ENCODE results near the gene COL6A2. TPM values are rescaled to one million over a fixed set of nuclear protein-coding genes. Genes with fewer than 3 reads are reported as not detected.

Gene COL6A2
- total and polyA plus RNA-seq, 8 donors, result 362 to 647 (median 447) TPM

DNA sequence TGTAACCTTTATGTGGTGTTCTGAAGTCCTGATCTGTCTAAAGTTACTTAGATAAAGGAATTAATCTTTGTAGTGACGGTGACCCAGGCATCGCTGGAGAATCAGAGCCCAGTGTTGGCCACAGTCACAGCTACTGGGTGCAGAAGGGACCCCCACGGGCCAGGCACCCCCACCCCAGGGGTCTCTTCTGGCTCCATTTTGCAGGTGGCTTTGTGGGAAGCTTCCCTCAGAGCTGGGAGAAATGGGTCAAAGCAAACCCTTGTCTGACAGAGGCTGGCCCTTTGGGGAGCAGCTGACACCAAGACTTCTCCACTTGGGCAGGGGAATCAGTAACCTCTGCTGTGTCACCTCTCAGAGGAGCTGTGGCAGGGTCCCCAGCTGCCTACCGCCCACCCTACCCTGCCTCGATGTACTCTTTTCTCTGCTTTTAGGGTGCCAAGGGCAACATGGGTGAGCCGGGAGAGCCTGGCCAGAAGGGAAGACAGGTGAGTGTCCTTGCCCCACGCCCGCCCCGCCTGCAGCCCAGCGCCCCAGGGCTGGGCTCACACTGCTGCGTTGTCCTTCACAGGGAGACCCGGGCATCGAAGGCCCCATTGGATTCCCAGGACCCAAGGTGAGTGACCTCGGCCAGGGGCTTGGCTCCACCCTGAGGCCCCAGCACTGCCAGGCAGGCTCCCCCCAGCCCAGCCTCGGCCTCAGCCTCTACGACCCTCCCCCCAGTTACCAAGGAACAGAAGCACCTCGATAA, 17.7 kb downstream of the COL6A2 start:
- no peak overlapping the region for H3K4me3 ChIP-seq
- peaks cover 0 to 7% of the 10 kb centered on the region in 2 donors for H3K9me3 ChIP-seq
- intact Hi-C loops (cut with DNase I), result no loop called here
- H3K36me3 ChIP-seq, result peaks cover 0 to 77% of the 10 kb centered on the region in 2 donors
- DNase-seq, result peak in 2 of 4 donors; percentile 21 to 59
- no peak for ATAC-seq
- no peak for TF ChIP-seq CTCF (IDR thresholded peaks at IDR 0.05)
- H3K4me1 ChIP-seq, result no peaks in the 10 kb centered on the region
- no peak overlapping the region for H3K27ac ChIP-seq
- H3K27me3 ChIP-seq, result no peaks in the 10 kb centered on the region

DNA sequence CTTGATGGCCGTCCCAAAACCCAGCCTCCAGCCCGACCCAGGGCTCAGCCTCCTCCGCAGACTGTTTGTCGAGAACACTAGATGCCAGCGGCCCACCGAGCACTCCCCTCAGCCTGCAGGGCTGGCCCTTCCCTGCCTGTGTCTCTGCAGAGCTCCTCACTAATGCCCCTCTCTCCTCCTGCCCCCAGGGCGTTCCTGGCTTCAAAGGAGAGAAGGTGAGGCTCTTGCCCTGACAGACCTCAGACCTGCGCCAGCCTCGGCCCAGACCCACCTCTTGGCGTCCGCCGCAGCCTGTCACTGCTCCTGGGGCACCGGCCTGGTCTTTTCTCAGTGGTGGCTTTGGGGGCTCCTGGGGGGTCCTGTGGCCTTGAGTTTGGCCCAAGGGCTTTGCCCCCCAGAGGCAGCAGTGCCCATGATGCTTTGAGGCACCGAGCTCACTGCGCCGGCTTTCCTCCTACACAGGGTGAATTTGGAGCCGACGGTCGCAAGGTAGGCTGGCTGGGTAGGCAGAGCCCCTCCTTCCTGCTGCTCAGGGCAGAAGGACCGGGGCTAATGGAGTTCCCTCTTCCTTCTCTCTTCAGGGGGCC, 18.4 kb downstream of the COL6A2 start:
- DNase-seq, result peak in 2 of 4 donors; percentile 14 to 74
- peaks cover 0 to 7% of the 10 kb centered on the region in 2 donors for H3K9me3 ChIP-seq
- peaks cover 0 to 83% of the 10 kb centered on the region in 2 donors for H3K36me3 ChIP-seq
- no peaks in the 10 kb centered on the region for H3K27me3 ChIP-seq
- no peak overlapping the region for H3K27ac ChIP-seq
- no peaks in the 10 kb centered on the region for H3K4me1 ChIP-seq
- no peak for ATAC-seq
- intact Hi-C loops (cut with DNase I), result no loop called here
- no peak for TF ChIP-seq CTCF (IDR thresholded peaks at IDR 0.05)
- H3K4me3 ChIP-seq, result no peak overlapping the region

GRCh38 chr21:46116776-46117585, 19.1 kb downstream of the COL6A2 start:
- no peak for ATAC-seq
- Histone ChIP-seq H3K4me3 (no peak overlapping the region), H3K9me3 (peaks cover 0 to 7% of the 10 kb centered on the region in 2 donors), H3K36me3 (peaks cover 0 to 88% of the 10 kb centered on the region in 2 donors), H3K27me3 (no peaks in the 10 kb centered on the region), H3K4me1 (no peaks in the 10 kb centered on the region), H3K27ac (no peak overlapping the region)
- no peak for TF ChIP-seq CTCF (IDR thresholded peaks at IDR 0.05)
- DNase-seq, result peak in 2 of 4 donors; percentile 28 to 74
- intact Hi-C loops (cut with DNase I), result no loop called here

GRCh38 chr21:46117586-46118315, 19.8 kb downstream of the COL6A2 start:
- H3K36me3 ChIP-seq, result peaks cover 0 to 86% of the 10 kb centered on the region in 2 donors
- no peak overlapping the region for H3K4me3 ChIP-seq
- no peak for TF ChIP-seq CTCF (IDR thresholded peaks at IDR 0.05)
- no peaks in the 10 kb centered on the region for H3K27me3 ChIP-seq
- intact Hi-C loops (cut with DNase I), result no loop called here
- DNase-seq, result peak in 1 of 4 donors; percentile 24
- H3K27ac ChIP-seq, result no peak overlapping the region
- no peak for ATAC-seq
- peaks cover 0 to 7% of the 10 kb centered on the region in 2 donors for H3K9me3 ChIP-seq
- H3K4me1 ChIP-seq, result no peaks in the 10 kb centered on the region
